Right lobe of liver (tissue), 6 donors: ENCODE measurements around the gene NLGN1. TPM values are rescaled to one million over a fixed set of nuclear protein-coding genes. Genes with fewer than 3 reads are reported as not detected.

Experiments
- ATAC-seq, 4 donors: fragments of 200-7000 bp; cut with Tn5 transposase; one replicate each; pipeline ENCODE4 v1.9.1; 2020; ENCODE audit warnings: mild to moderate bottlenecking in 4 of 4, moderate library complexity in 4 of 4
- DNase-seq, 3 donors: peaks; one replicate each; pipeline ENCODE4 v3.0.0-alpha.2; 2020
- H3K27ac ChIP-seq, 3 donors: fragments of 200-600 bp; one replicate each; pipeline ENCODE4 v1.8.0; 2022
- H3K27me3 ChIP-seq, 2 donors: fragments of 200-600 bp; one replicate each; pipeline ENCODE4 v1.8.0; 2022
- H3K36me3 ChIP-seq, 4 donors: fragments of 200-600 bp; sonication (generic) in 1 of 4; one replicate each; pipeline versions ENCODE4 v1.5.1 to v1.8.0; 2017 to 2022; ENCODE audit warnings: control low read depth in 1 of 4
- H3K4me1 ChIP-seq, 4 donors: fragments of 200-600 bp; sonication (generic) in 1 of 4; one replicate each; pipeline versions ENCODE4 v1.5.1 to v1.8.0; 2017 to 2022; ENCODE audit warnings: control low read depth in 1 of 4
- H3K4me3 ChIP-seq, 3 donors: fragments of 200-600 bp; one replicate each; pipeline ENCODE4 v1.8.0; 2022
- H3K9me3 ChIP-seq, 4 donors: fragments of 200-600 bp; sonication (generic) in 1 of 4; one replicate each; pipeline versions ENCODE4 v1.5.1 to v1.8.0; 2017 to 2022; ENCODE audit warnings: control low read depth in 1 of 4
- CTCF ChIP-seq, 4 donors: fragments of 200-600 bp in 3 of 4; fragments of 450-650 bp in 1 of 4; IDR thresholded peaks; one replicate each; pipeline versions ENCODE4 v1.5.1 to v1.8.0; 2016 to 2022; ENCODE audit warnings: antibody characterized with exemption in 4 of 4, mild to moderate bottlenecking in 2 of 4
- POLR2A ChIP-seq: fragments of 450-650 bp; IDR thresholded peaks from one replicate; pipeline ENCODE4 v1.6.1; 2017; ENCODE audit warnings: antibody characterized with exemption, mild to moderate bottlenecking
- WGBS: methylation state at CpG from one replicate; pipeline ENCODE4 v1.1.6; 2018; ENCODE audit warnings: low coverage, low lambda C conversion rate; ENCODE audit not compliant: insufficient coverage; ENCODE audit errors: missing lambda C conversion rate; 5-methylcytosine and 5-hydroxymethylcytosine counted together
- intact Hi-C, 2 donors: fragments of 100-400 bp; cut with DNase I; formaldehyde crosslinking; loops; one replicate each; pipeline versions ENCODE4 v1.11.2 to v1.14.1; 2022
- total RNA-seq, 6 experiments: library from RNA; depleted of rRNA in 2 of 6; stranded (reverse); fragments of >200 nt in 2 of 6; fragmentation: NEBNext Ultra II Directional in 3 of 6; extraction: Animal tissue kit (Norgen Biotek cat#: 25700) in 3 of 6; gene quantifications; one replicate each; pipeline versions ENCODE4 v1.1.0 to v1.2.4, GENCODE V29; 2016 to 2023
- donor health status: DM: no; HTN: yes; CAD: no.
- donor health status: DM: no; HTN: no; CAD: no.
- donor health status: DM: no; HTN: no; CAD: no.
- donor health status: DM: no; HTN: yes; CAD: no.
- donor health status: DM: no; HTN: yes; CAD: no.

NLGN1 gene
- total RNA-seq, 6 experiments from 2014 or later, result 0.02 to 0.12 TPM; not detected in 4

- H3K9me3 ChIP-seq, result no peaks in the 10 kb centered on the region
- H3K4me3 ChIP-seq, result no peak overlapping the region
- H3K36me3 ChIP-seq, result no peaks in the 10 kb centered on the region
- ATAC-seq (no peak), DNase-seq (no peak)
- no peak overlapping the region for H3K27ac ChIP-seq
- no peaks in the 10 kb centered on the region for H3K27me3 ChIP-seq
- intact Hi-C loops, result no loop called here
- no peak for TF ChIP-seq CTCF (IDR thresholded peaks at IDR 0.05)
- no peak for TF ChIP-seq POLR2A
- WGBS, result 31% methylated on average over 3 of the region's 3 CpGs
- no peaks in the 10 kb centered on the region for H3K4me1 ChIP-seq
These were observed 322.0 kb downstream of the NLGN1 start for GRCh38 chr3:173719585-173719984.

- H3K9me3 ChIP-seq, result no peaks in the 10 kb centered on the region
- no peak for ATAC-seq
- no peak for TF ChIP-seq CTCF (IDR thresholded peaks at IDR 0.05)
- TF ChIP-seq POLR2A, result no peak
- intact Hi-C loops, result no loop called here
- no peak overlapping the region for H3K4me3 ChIP-seq
- no peaks in the 10 kb centered on the region for H3K27me3 ChIP-seq
- WGBS, result 74% methylated on average over 3 of the region's 3 CpGs
- H3K36me3 ChIP-seq, result no peaks in the 10 kb centered on the region
- no peak overlapping the region for H3K27ac ChIP-seq
- H3K4me1 ChIP-seq, result no peaks in the 10 kb centered on the region
- no peak for DNase-seq
These were observed 328.0 kb downstream of the NLGN1 start for GRCh38 chr3:173725507-173725906.

- no peaks in the 10 kb centered on the region for H3K4me1 ChIP-seq
- no peak overlapping the region for H3K27ac ChIP-seq
- ATAC-seq, result no peak
- no peak overlapping the region for H3K4me3 ChIP-seq
- no peaks in the 10 kb centered on the region for H3K36me3 ChIP-seq
- 77% methylated on average over 2 of the region's 2 CpGs for WGBS
- no peaks in the 10 kb centered on the region for H3K27me3 ChIP-seq
- TF ChIP-seq POLR2A (no peak), CTCF (IDR thresholded peaks at IDR 0.05) (no peak)
- intact Hi-C loops, result no loop called here
- no peaks in the 10 kb centered on the region for H3K9me3 ChIP-seq
- no peak for DNase-seq
These were observed 332.8 kb downstream of the NLGN1 start for GRCh38 chr3:173730391-173730790.

GRCh38 chr3:173732237-173732636 lies 334.7 kb downstream of the NLGN1 start:
- no peak overlapping the region for H3K4me3 ChIP-seq
- DNase-seq, result no peak
- no peaks in the 10 kb centered on the region for H3K27me3 ChIP-seq
- ATAC-seq, result no peak
- no peaks in the 10 kb centered on the region for H3K4me1 ChIP-seq
- no peaks in the 10 kb centered on the region for H3K36me3 ChIP-seq
- H3K27ac ChIP-seq, result no peak overlapping the region
- intact Hi-C loops, result no loop called here
- TF ChIP-seq CTCF (IDR thresholded peaks at IDR 0.05), result no peak
- no peak for TF ChIP-seq POLR2A
- 48% methylated on average over 4 of the region's 4 CpGs for WGBS
- no peaks in the 10 kb centered on the region for H3K9me3 ChIP-seq

GRCh38 chr3:173733029-173733652 lies 335.6 kb downstream of the NLGN1 start:
- no peaks in the 10 kb centered on the region for H3K4me1 ChIP-seq
- no peaks in the 10 kb centered on the region for H3K27me3 ChIP-seq
- no peak overlapping the region for H3K4me3 ChIP-seq
- no peaks in the 10 kb centered on the region for H3K36me3 ChIP-seq
- H3K27ac ChIP-seq, result no peak overlapping the region
- no peaks in the 10 kb centered on the region for H3K9me3 ChIP-seq
- no peak for DNase-seq
- 36% methylated on average over 1 of the region's 1 CpG for WGBS
- intact Hi-C loops, result no loop called here
- ATAC-seq, result no peak
- peak in 3 of 4 donors; percentile 19 to 28 (median 28) for TF ChIP-seq CTCF (IDR thresholded peaks at IDR 0.05)
- TF ChIP-seq POLR2A, result no peak
